A549 (cell line): ENCODE data around the gene MANSC4. TPM values are rescaled to one million over a fixed set of nuclear protein-coding genes. Genes with fewer than 3 reads are reported as not detected.

Experiments
- ATAC-seq, 2 experiments: fragments of 200-7000 bp in 1 of 2; fragments of >200 bp in 1 of 2; cut with Nextera tagmentation in 1 of 2; cut with Tn5 transposase in 1 of 2; 3 replicates each; pipeline versions ENCODE4 v1.8.0 to v1.9.1; 2018 to 2020; ENCODE audit warnings: mild to moderate bottlenecking in 1 of 2, moderate library complexity in 1 of 2
- CTCF ChIA-PET: fragments of 300-600 bp; sonication (Branson Sonifier 250); formaldehyde crosslinking; extraction: SDS; loops from one replicate; lab custom pipeline; 2021; ENCODE audit warnings: antibody characterized with exemption, inconsistent platforms; lab: Yijun Ruan, JAX
- POLR2A ChIA-PET: fragments of 350-600 bp; formaldehyde crosslinking; extraction: SDS; loops from one replicate; lab custom pipeline; 2021; ENCODE audit warnings: antibody characterized with exemption, inconsistent platforms; lab: Yijun Ruan, JAX
- DNase-seq, 2 experiments: peaks; one replicate each; pipeline versions ENCODE4 v3.0.0 to v3.0.0-alpha.2; 2011 to 2016; ENCODE audit warnings: low read depth in 1 of 2, low spot score in 1 of 2
- FAIRE-seq: peaks from 2 replicates; lab custom pipeline; 2011; peaks lifted over from hg19 to GRCh38; lab: Jason Lieb, UNC
- H3K27ac ChIP-seq, 2 experiments: fragments of >200 bp; sonication (Bioruptor Twin); formaldehyde crosslinking; 3 replicates each; pipeline ENCODE4 v1.5.1; 2016 to 2017
- H3K4me1 ChIP-seq: fragments of >200 bp; sonication (Bioruptor Twin); formaldehyde crosslinking; 3 replicates; pipeline ENCODE4 v1.6.1; 2016
- H3K4me2 ChIP-seq: fragments of >200 bp; sonication (Bioruptor Twin); formaldehyde crosslinking; 3 replicates; pipeline ENCODE4 v1.6.1; 2016
- H3K4me3 ChIP-seq: fragments of >200 bp; sonication (Bioruptor Twin); formaldehyde crosslinking; 3 replicates; pipeline ENCODE4 v1.5.1; 2016
- H3K9me3 ChIP-seq: fragments of >200 bp; sonication (Bioruptor Twin); formaldehyde crosslinking; 3 replicates; pipeline ENCODE4 v1.6.1; 2016
- CBX2 ChIP-seq: fragments of 200-600 bp; sonication (generic); IDR thresholded peaks from 2 replicates; pipeline ENCODE4 v1.6.1; 2016; ENCODE audit warnings: low read depth, mild to moderate bottlenecking, borderline replicate concordance
- CBX8 ChIP-seq: fragments of 200-600 bp; sonication (generic); IDR thresholded peaks from 2 replicates; pipeline ENCODE4 v1.6.1; 2016
- CEBPB ChIP-seq, 2 experiments: fragments of >200 bp in 1 of 2; sonication (Bioruptor Twin) in 1 of 2; formaldehyde crosslinking in 1 of 2; IDR thresholded peaks; 2 replicates each; pipeline ENCODE4 v1.6.1; 2012 to 2016
- EHF ChIP-seq: fragments of 250-450 bp; sonication (Bioruptor Pico); IDR thresholded peaks from 2 replicates; pipeline ENCODE4 v1.5.0; 2020; ENCODE audit warnings: mild to moderate bottlenecking
- EP300 ChIP-seq, 2 experiments: fragments of >200 bp; sonication (Bioruptor Twin); formaldehyde crosslinking; IDR thresholded peaks; 2 replicates in 1 of 2; 3 replicates in 1 of 2; pipeline ENCODE4 v1.6.1; 2016 to 2017
- ESRRA ChIP-seq: fragments of 150-350 bp; IDR thresholded peaks from 2 replicates; pipeline ENCODE4 v1.6.1; 2014; ENCODE audit warnings: mild to moderate bottlenecking, low read length, borderline replicate concordance
- FOSL2 ChIP-seq, 2 experiments: fragments of 450-650 bp in 1 of 2; fragments of >200 bp in 1 of 2; sonication (Bioruptor Twin) in 1 of 2; formaldehyde crosslinking; IDR thresholded peaks; 2 replicates each; pipeline versions ENCODE4 v1.5.0 to v1.6.1; 2016 to 2020; ENCODE audit warnings: mild to moderate bottlenecking in 1 of 2, moderate library complexity in 1 of 2
- FOXS1 ChIP-seq: fragments of 250-450 bp; sonication (Bioruptor Pico); IDR thresholded peaks from 2 replicates; pipeline ENCODE4 v1.5.0; 2020; ENCODE audit warnings: mild to moderate bottlenecking, moderate library complexity
- GATA3 ChIP-seq: IDR thresholded peaks from 2 replicates; pipeline ENCODE4 v1.6.1; 2012; ENCODE audit warnings: borderline replicate concordance
- HOXB13 ChIP-seq: fragments of 250-450 bp; sonication (Bioruptor Pico); IDR thresholded peaks from 2 replicates; pipeline ENCODE4 v1.5.0; 2020; ENCODE audit warnings: low read depth, mild to moderate bottlenecking, moderate library complexity
- JUN ChIP-seq, 2 experiments: fragments of >200 bp; sonication (Bioruptor Twin); formaldehyde crosslinking; IDR thresholded peaks; 2 replicates in 1 of 2; 3 replicates in 1 of 2; pipeline ENCODE4 v1.6.1; 2016 to 2017
- KDM1A ChIP-seq: fragments of 200-600 bp; sonication (generic); IDR thresholded peaks from 2 replicates; pipeline ENCODE4 v1.6.1; 2016; ENCODE audit warnings: low read depth, mild to moderate bottlenecking
- KDM5A ChIP-seq: fragments of 200-600 bp; sonication (generic); IDR thresholded peaks from 2 replicates; pipeline ENCODE4 v1.6.1; 2016; ENCODE audit warnings: antibody characterized with exemption, mild to moderate bottlenecking
- MAFK ChIP-seq: fragments of 450-650 bp; IDR thresholded peaks from 2 replicates; pipeline ENCODE4 v1.6.1; 2014; ENCODE audit not compliant: partially characterized antibody
- MAZ ChIP-seq: fragments of 150-350 bp; IDR thresholded peaks from 2 replicates; pipeline ENCODE4 v1.6.1; 2014; ENCODE audit warnings: antibody characterized with exemption, low read depth, low read length, borderline replicate concordance
- MYC ChIP-seq: IDR thresholded peaks from 2 replicates; pipeline ENCODE4 v1.6.1; 2012; ENCODE audit warnings: mild to moderate bottlenecking, inconsistent platforms, low read length, improper control_type of control experiment, borderline replicate concordance
- NFE2L2 ChIP-seq: fragments of 150-350 bp; conservative IDR thresholded peaks from 2 replicates; pipeline ENCODE4 v1.6.1; 2014; ENCODE audit warnings: low read length
- NPAS2 ChIP-seq: fragments of 250-450 bp; sonication (Bioruptor Pico); IDR thresholded peaks from 2 replicates; pipeline ENCODE4 v1.8.0; 2022; ENCODE audit warnings: mild to moderate bottlenecking, moderate library complexity, borderline replicate concordance
- PHF8 ChIP-seq: fragments of 200-600 bp; sonication (generic); IDR thresholded peaks from 2 replicates; pipeline ENCODE4 v1.6.1; 2016; ENCODE audit warnings: low read depth, mild to moderate bottlenecking, antibody characterized with exemption, moderate library complexity, borderline replicate concordance
- POLR2A ChIP-seq: IDR thresholded peaks from 2 replicates; pipeline ENCODE4 v1.6.1; 2012; ENCODE audit warnings: mild to moderate bottlenecking, low read length
- RCOR1 ChIP-seq: fragments of 150-350 bp; IDR thresholded peaks from 2 replicates; pipeline ENCODE4 v1.6.1; 2014; ENCODE audit warnings: antibody characterized with exemption, low read length, low read depth
- SMC3 ChIP-seq: fragments of >200 bp; sonication (Bioruptor Twin); formaldehyde crosslinking; IDR thresholded peaks from 3 replicates; pipeline ENCODE4 v1.6.1; 2018; ENCODE audit warnings: inconsistent platforms
- SREBF2 ChIP-seq: fragments of 450-650 bp; IDR thresholded peaks from 2 replicates; pipeline ENCODE4 v1.6.1; 2014; ENCODE audit warnings: mild to moderate bottlenecking, moderate library complexity
- ZFP36 ChIP-seq: fragments of 450-650 bp; IDR thresholded peaks from 2 replicates; pipeline ENCODE4 v1.6.1; 2014; ENCODE audit warnings: borderline replicate concordance; ENCODE audit not compliant: partially characterized antibody
- ZNF302 ChIP-seq: fragments of 250-450 bp; sonication (Bioruptor Pico); IDR thresholded peaks from 2 replicates; pipeline ENCODE4 v1.9.0; 2021; ENCODE audit warnings: inconsistent platforms, mild to moderate bottlenecking, moderate library complexity
- WGBS: methylation state at CpG from one replicate; pipeline ENCODE4 v1.1.6; 2017; ENCODE audit errors: missing lambda C conversion rate; 5-methylcytosine and 5-hydroxymethylcytosine counted together
- polyA plus RNA-seq, 4 experiments: library from polyadenylated mRNA; depleted of rRNA in 3 of 4; stranded (reverse); fragments of >200 nt; fragmentation: RNase III in 1 of 4; extraction: RNeasy Plus Mini Kit Qiagen cat#74134 plus additional on column Dnase treatment in 1 of 4; gene quantifications; 2 replicates in 3 of 4; 3 replicates in 1 of 4; pipeline ENCODE4 v1.2.3, GENCODE V29; 2011 to 2017
- TF ChIP-seq, protein P1 (sequence below): fragments of >200 bp; sonication (Bioruptor Twin); formaldehyde crosslinking; IDR thresholded peaks from 3 replicates; pipeline ENCODE4 v1.5.1; 2016
- TF ChIP-seq, protein P2 (sequence below): fragments of >200 bp; sonication (Bioruptor Twin); formaldehyde crosslinking; IDR thresholded peaks from 2 replicates; pipeline ENCODE4 v1.6.1; 2016
- TF ChIP-seq, protein P3 (sequence below): fragments of 200-600 bp; sonication (generic); IDR thresholded peaks from 2 replicates; pipeline ENCODE4 v1.6.1; 2016; ENCODE audit warnings: antibody characterized with exemption, mild to moderate bottlenecking, moderate library complexity
- TF ChIP-seq, protein P4 (sequence below): fragments of 450-650 bp; IDR thresholded peaks from 2 replicates; pipeline ENCODE4 v1.6.1; 2014; ENCODE audit warnings: antibody characterized with exemption
- TF ChIP-seq, protein P5 (sequence below): fragments of 250-450 bp; sonication (Bioruptor Pico); IDR thresholded peaks from 2 replicates; pipeline ENCODE4 v1.5.0; 2020; ENCODE audit warnings: low read depth, mild to moderate bottlenecking, moderate library complexity

The MANSC4 gene
- polyA plus RNA-seq, 2 of the 4 experiments (the other 2 are of a cell fraction) = 0.09 to 0.12 TPM

DNA sequence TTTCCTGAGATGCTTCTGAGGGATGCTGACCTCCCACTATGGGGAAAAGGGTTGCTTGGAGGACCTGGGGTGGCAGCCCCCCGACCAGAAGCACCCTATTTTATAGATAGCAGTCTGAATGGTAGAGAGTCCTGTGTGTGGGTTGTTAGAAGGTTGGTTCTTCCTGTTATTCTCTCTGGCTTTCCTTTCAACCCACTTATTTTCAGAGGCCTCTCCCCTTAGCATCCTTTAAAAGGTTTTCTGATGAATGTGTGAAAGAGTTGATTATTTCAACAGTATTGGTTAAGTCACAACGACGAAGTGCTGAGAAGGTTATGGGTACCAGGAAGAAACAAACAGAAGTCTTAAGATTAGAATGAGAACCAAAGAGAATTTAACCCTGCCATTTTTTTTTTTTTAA is 20.8 kb upstream of the MANSC4 start:
- ATAC-seq = no peak
- POLR2A ChIA-PET = no interaction called here
- Histone ChIP-seq H3K4me2 (no peak overlapping the region), H3K4me3 (no peak overlapping the region), H3K9me3 (no peaks in the 10 kb centered on the region), H3K27ac (no peak overlapping the region), H3K4me1 (no peaks in the 10 kb centered on the region)
- DNase-seq = no peak
- no peak for FAIRE-seq
- 92% methylated on average over 3 of the region's 3 CpGs for WGBS
- TF ChIP-seq POLR2A (no peak), FOXS1 (CRISPR knock-in tag) (no peak), NFE2L2 (no peak), RCOR1 (no peak), PHF8 (no peak), CBX8 (no peak), ESRRA (no peak), SREBF2 (no peak), EP300 (IDR thresholded peaks at IDR 0.05) (no peak), EHF (no peak), CEBPB (IDR thresholded peaks at IDR 0.05) (no peak), NPAS2 (CRISPR knock-in tag) (no peak), ZNF302 (CRISPR knock-in tag) (no peak), MYC (no peak)
- TF ChIP-seq, protein P1, sequence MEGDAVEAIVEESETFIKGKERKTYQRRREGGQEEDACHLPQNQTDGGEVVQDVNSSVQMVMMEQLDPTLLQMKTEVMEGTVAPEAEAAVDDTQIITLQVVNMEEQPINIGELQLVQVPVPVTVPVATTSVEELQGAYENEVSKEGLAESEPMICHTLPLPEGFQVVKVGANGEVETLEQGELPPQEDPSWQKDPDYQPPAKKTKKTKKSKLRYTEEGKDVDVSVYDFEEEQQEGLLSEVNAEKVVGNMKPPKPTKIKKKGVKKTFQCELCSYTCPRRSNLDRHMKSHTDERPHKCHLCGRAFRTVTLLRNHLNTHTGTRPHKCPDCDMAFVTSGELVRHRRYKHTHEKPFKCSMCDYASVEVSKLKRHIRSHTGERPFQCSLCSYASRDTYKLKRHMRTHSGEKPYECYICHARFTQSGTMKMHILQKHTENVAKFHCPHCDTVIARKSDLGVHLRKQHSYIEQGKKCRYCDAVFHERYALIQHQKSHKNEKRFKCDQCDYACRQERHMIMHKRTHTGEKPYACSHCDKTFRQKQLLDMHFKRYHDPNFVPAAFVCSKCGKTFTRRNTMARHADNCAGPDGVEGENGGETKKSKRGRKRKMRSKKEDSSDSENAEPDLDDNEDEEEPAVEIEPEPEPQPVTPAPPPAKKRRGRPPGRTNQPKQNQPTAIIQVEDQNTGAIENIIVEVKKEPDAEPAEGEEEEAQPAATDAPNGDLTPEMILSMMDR = no peak
- TF ChIP-seq, protein P2, sequence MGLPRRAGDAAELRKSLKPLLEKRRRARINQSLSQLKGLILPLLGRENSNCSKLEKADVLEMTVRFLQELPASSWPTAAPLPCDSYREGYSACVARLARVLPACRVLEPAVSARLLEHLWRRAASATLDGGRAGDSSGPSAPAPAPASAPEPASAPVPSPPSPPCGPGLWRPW = no peak
- TF ChIP-seq, protein P3, sequence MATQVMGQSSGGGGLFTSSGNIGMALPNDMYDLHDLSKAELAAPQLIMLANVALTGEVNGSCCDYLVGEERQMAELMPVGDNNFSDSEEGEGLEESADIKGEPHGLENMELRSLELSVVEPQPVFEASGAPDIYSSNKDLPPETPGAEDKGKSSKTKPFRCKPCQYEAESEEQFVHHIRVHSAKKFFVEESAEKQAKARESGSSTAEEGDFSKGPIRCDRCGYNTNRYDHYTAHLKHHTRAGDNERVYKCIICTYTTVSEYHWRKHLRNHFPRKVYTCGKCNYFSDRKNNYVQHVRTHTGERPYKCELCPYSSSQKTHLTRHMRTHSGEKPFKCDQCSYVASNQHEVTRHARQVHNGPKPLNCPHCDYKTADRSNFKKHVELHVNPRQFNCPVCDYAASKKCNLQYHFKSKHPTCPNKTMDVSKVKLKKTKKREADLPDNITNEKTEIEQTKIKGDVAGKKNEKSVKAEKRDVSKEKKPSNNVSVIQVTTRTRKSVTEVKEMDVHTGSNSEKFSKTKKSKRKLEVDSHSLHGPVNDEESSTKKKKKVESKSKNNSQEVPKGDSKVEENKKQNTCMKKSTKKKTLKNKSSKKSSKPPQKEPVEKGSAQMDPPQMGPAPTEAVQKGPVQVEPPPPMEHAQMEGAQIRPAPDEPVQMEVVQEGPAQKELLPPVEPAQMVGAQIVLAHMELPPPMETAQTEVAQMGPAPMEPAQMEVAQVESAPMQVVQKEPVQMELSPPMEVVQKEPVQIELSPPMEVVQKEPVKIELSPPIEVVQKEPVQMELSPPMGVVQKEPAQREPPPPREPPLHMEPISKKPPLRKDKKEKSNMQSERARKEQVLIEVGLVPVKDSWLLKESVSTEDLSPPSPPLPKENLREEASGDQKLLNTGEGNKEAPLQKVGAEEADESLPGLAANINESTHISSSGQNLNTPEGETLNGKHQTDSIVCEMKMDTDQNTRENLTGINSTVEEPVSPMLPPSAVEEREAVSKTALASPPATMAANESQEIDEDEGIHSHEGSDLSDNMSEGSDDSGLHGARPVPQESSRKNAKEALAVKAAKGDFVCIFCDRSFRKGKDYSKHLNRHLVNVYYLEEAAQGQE = no peak
- TF ChIP-seq, protein P4, sequence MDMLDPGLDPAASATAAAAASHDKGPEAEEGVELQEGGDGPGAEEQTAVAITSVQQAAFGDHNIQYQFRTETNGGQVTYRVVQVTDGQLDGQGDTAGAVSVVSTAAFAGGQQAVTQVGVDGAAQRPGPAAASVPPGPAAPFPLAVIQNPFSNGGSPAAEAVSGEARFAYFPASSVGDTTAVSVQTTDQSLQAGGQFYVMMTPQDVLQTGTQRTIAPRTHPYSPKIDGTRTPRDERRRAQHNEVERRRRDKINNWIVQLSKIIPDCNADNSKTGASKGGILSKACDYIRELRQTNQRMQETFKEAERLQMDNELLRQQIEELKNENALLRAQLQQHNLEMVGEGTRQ = no peak
- CTCF ChIA-PET = interaction anchor here (1.2 to 1.6 kb wide), 2 partner anchors 10 to 13 kb away, joined by 3 to 4 read pairs; no protein-coding TSS in a partner anchor

DNA sequence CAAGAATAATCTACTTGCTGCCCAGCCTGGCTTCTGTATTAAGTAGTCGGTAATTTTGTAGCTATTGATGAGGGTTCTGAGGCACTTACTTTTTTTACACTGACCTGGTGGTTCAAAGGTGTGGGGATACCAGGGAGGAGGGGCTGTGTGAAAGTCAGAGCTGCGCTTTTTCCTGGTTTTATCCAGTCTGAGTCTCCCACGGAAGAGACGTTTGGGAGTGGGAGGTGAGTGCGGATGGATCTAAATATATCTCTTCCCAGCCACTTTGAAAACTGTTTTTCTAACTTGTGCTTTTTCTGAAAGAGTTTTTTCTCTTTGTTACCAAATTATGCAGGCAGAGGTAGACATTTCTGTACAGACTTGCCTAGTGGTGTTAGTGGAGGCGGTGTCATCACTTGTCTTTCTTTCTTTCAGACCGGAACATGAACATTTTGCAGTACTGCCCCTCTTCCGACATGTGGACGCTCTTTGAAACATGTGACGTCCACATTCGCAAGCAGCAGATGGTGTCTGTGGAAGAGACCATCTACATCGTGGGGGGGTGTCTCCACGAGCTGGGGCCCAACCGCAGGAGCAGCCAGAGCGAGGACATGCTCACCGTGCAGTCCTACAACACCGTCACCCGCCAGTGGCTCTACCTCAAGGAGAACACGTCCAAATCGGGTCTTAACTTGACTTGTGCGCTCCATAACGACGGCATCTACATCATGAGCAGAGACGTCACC is 17.4 kb upstream of the MANSC4 start:
- no peak for FAIRE-seq
- Histone ChIP-seq H3K4me1 (no peaks in the 10 kb centered on the region), H3K9me3 (no peaks in the 10 kb centered on the region), H3K4me2 (no peak overlapping the region), H3K27ac (no peak overlapping the region)
- no peak for ATAC-seq
- CTCF ChIA-PET = interaction anchor here (0.6 to 5.8 kb wide), 4 partner anchors 10 to 138 kb away, joined by 3 to 31 read pairs (median 4); no protein-coding TSS in a partner anchor
- 94% methylated on average over 24 of the region's 24 CpGs for WGBS
- POLR2A ChIA-PET = no interaction called here
- TF ChIP-seq MAZ = no peak
- no peak for TF ChIP-seq GATA3
- TF ChIP-seq PHF8 = no peak
- no peak for TF ChIP-seq SMC3
- TF ChIP-seq ZFP36 = no peak
- no peak for TF ChIP-seq JUN (IDR thresholded peaks at IDR 0.05)
- TF ChIP-seq FOXS1 (CRISPR knock-in tag) = no peak
- TF ChIP-seq EP300 (IDR thresholded peaks at IDR 0.05) = no peak
- no peak for TF ChIP-seq CBX2
- TF ChIP-seq, protein P5, sequence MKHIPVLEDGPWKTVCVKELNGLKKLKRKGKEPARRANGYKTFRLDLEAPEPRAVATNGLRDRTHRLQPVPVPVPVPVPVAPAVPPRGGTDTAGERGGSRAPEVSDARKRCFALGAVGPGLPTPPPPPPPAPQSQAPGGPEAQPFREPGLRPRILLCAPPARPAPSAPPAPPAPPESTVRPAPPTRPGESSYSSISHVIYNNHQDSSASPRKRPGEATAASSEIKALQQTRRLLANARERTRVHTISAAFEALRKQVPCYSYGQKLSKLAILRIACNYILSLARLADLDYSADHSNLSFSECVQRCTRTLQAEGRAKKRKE (CRISPR knock-in tag) = no peak
- no peak for TF ChIP-seq HOXB13 (CRISPR knock-in tag)
- no peak for TF ChIP-seq MAFK
- no peak for TF ChIP-seq FOSL2 (IDR thresholded peaks at IDR 0.05)
- no peak for TF ChIP-seq FOSL2 (CRISPR knock-in tag; IDR thresholded peaks at IDR 0.05)
- no peak for TF ChIP-seq KDM5A
- TF ChIP-seq CEBPB (IDR thresholded peaks at IDR 0.05) = no peak
- TF ChIP-seq EHF = no peak
- TF ChIP-seq ESRRA = no peak
- TF ChIP-seq, protein P4 = no peak
- TF ChIP-seq KDM1A = no peak
- TF ChIP-seq, all 56 proteins: peak for 0
- H3K4me3 ChIP-seq = no peak overlapping the region
- DNase-seq = no peak
